SK-N-MC (cell line): Measurements from ENCODE around the gene KLHL36.

Experiments used
- EZH2 ChIP-seq: fragments of 200-600 bp; sonication (generic); IDR thresholded peaks from one replicate; pipeline ENCODE4 v1.6.1; 2017; ENCODE audit warnings: antibody characterized with exemption
- FOXP2 ChIP-seq: optimal IDR thresholded peaks from 2 replicates; pipeline ENCODE3; 2011; ENCODE audit warnings: mild to moderate bottlenecking, moderate library complexity; ENCODE audit not compliant: insufficient read depth; ENCODE audit errors: extremely low read length, control extremely low read depth
- POLR2AphosphoS5 ChIP-seq: IDR thresholded peaks from 2 replicates; pipeline ENCODE4 v1.6.1; 2012; ENCODE audit warnings: mild to moderate bottlenecking, low read depth, low read length, borderline replicate concordance

GRCh38 chr16:84643674-84644073 lies 4.6 kb upstream of the KLHL36 start:
- TF ChIP-seq EZH2 (no peak), POLR2AphosphoS5 (no peak), FOXP2 (no peak)
